HG02610 (cell line): ENCODE results near the gene GGA2.
A peak's percentile ranks its signal among the peaks of the same experiment; 100 is the strongest.
"Not testable (repeated sequence)": the region's sequence is repeated elsewhere in the genome, so short reads cannot be mapped to it uniquely, and the experiment has no call there.

Experiments
- ATAC-seq: cut with Tn5 transposase; IDR thresholded peaks from one replicate; pipeline ENCODE4 v1.9.1; 2021; ENCODE audit warnings: mild to moderate bottlenecking, moderate library complexity; ENCODE audit not compliant: unreplicated experiment

The GGA2 gene, protein sequence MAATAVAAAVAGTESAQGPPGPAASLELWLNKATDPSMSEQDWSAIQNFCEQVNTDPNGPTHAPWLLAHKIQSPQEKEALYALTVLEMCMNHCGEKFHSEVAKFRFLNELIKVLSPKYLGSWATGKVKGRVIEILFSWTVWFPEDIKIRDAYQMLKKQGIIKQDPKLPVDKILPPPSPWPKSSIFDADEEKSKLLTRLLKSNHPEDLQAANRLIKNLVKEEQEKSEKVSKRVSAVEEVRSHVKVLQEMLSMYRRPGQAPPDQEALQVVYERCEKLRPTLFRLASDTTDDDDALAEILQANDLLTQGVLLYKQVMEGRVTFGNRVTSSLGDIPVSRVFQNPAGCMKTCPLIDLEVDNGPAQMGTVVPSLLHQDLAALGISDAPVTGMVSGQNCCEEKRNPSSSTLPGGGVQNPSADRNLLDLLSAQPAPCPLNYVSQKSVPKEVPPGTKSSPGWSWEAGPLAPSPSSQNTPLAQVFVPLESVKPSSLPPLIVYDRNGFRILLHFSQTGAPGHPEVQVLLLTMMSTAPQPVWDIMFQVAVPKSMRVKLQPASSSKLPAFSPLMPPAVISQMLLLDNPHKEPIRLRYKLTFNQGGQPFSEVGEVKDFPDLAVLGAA

DNA sequence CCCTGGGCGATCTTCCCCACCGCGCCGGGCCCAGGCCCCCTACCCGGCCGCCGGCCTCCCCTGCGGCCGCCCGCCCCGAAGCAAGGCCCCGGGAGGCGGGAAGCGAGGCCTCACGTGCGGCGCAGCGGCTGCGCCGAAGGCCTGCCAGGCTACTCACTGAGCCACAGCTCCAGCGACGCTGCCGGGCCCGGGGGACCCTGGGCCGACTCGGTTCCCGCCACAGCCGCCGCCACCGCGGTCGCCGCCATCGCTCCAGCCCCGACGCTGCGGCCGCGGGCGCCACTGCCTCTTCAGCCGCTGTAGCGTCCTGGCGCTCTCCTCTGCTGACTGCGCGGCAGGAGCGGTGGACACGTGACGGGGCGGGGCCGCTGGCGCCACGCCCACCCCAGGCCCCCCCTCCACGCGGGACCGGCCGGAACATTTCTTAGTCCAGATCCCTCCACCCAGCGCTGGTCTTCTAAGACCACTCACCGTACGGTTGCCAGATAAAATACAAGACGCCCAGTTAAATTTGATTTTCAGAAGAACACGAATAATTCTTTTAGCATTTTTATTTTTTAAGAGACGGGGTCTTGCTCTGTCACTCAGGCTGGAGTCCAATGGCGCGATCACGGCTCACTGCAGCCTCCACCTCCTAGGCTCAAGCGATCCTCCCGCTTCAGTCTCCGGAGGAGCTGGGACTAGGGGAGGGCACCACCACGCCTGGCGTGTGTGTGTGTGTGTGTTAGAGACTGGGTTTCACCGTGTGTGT lies at the start of gene GGA2:
GGA2 (minus strand) TSS at position 331 of the 751 bp plus-strand sequence; CDS start at position 248, 83 bp downstream.
- ATAC-seq: peak; percentile 79

DNA sequence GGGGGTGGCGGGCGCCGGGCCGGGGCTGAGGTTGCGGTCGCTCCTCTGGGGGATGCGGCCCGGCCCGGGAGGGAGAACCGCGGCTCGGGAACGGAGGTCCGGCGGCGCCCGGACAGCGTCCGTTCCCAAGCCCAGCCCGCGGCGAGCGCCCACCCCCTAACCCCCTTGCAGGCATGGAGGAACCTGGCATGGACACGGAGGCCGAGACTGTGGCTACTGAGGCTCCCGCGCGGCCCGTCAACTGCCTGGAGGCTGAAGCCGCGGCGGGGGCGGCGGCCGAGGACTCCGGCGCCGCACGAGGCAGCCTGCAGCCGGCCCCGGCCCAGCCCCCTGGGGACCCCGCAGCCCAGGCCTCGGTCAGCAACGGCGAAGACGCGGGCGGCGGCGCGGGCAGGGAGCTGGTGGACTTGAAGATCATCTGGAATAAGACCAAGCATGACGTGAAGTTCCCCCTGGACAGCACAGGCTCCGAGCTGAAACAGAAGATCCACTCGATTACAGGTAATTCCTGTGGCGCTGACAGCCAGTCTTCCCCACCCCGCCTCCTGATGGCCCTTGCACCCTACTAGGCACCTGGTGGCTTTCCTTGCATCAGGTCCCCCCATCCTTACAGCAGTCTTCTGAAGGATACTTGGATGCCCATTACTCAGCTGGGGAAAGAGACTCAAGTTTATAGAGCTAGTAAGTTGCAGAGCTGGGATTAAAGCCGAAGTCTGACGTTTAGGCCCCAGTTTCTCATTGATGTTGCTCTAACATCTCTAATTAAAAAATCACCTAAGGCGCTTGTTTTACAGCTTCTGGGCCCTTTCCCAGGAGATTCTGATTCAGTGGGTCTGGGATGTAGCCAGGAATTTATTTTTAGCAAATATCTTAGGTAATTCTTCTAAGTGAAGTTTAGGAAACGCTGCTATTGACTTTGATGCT lies 47.7 kb upstream of the GGA2 start:
- ATAC-seq: no peak

DNA sequence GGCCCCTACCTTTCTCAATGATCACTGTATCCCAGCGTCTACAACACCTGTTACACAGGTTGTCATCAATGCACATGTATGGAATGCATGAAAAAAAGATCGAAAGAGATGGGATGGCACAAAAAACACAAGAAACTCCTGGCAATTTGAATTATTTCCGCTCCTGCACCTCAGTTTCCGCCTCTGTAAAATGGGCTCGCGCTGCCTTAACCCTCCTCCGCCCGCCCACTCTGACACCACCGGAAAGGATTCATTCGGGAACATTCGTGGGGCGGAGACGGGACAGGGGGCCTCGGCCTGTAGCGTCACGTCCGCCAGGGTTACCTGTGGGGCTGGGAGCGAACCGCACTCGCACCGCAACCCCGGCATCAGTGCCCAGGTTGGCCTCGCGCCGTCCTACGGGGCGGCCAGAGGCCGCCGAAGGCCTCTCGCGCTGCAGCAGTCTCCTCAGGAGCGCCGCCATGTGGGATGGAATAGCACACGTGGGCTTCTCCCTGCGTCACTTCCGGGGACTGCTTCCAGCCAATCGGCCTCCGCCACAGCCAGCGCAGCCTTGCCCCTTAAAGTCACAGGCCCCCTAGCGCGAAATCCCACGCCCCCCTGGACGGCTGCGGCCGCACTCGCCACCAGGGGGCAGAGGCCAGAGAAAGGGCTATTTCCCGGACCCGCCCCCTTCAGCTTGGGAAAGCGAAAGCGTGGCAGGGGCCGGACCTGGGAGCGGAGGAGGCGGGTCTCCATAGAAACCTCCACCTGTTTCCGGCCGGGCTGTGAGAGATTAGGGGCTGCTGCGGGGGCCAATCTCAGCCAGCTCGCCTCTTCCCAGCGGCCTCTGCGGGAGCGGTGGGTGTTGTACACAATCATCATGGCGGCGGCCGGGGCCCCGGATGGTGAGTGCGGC lies 46.8 kb upstream of the GGA2 start, which contains the start of the genes EARS2 and UBFD1:
EARS2 (minus strand) TSS at position 470 of the 898 bp plus-strand sequence; CDS start at position 463, 7 bp downstream.
UBFD1 (plus strand) TSS at position 847 of the 898 bp plus-strand sequence; CDS start at position 863, 16 bp downstream.
- ATAC-seq: peak; percentile 92

DNA sequence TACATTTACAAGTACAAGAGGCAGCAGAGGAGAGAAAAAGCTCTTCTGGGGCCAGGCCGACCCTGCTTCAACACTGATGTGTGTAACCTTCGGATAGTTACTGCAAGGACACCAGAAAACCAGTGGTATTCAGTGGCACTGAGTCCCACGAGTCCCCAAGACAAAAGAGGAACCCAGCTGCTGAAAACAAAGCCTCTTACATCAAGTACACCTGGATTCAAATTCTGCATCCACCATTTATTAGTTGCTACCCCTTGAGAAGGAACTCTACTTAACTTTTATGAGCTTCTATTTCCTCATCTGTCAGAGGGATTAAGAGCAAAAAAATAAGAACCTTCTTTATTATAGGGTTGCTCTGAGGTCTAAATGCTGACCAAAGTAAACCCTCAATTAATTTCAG lies 44.2 kb upstream of the GGA2 start:
- ATAC-seq: no peak

DNA sequence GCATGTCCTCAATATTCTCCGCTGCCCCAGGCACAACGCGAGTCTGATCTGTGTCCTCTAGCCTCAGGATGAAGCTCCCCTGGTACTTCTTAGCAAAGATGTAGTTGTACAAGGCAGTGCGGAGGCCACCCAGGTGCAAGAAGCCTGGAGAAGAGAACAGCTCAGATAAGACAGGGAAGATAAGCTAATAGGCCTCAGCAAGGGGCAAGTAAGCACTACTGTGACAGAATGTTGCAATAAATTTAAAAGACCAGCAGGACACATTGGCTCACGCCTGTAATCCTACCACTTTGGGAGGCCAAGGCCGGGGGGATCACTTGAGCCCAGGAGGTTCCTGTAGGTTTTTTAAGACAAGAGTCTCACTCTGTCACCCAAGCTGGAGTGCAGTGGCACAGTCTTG lies 41.9 kb upstream of the GGA2 start:
- ATAC-seq: no peak

DNA sequence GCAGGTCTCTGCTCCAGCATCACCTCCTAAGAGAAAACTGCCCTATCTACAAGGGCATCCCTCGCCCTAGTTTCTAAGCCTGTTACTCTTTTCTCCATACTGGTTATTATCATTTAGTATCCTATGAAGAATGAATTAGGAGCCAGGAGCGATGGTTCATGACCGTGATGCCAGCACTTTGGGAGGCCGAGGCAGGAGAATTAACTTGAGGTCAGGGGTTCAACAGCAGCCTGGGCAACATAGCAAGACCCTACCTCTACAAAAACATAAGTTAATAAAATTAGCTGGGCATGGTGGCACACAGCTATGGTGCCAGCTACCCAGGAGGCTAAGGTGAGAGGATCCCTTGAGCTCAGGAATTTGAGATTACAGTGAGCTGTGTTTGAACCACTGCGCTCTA lies 39.6 kb upstream of the GGA2 start:
- ATAC-seq: no peak

DNA sequence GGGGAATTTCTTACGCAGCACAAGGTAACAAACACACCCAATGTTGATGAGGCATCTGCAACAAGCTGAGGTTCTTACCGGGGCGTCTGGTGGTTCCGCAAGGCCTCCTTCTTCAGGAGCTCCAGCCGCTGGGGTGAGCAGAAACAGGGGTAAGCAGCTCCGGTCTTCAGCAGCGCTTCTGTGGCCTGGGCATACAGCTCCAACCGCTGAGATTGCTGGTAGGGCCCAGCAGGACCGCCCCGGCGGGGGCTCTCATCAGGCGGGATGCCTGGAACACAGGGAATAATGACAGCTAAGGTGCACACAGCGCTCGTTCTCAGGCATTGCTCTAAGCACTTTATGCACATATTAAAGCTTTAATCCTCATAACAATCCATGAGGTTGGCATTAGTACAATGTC lies 34.1 kb upstream of the GGA2 start:
- no peak for ATAC-seq

DNA sequence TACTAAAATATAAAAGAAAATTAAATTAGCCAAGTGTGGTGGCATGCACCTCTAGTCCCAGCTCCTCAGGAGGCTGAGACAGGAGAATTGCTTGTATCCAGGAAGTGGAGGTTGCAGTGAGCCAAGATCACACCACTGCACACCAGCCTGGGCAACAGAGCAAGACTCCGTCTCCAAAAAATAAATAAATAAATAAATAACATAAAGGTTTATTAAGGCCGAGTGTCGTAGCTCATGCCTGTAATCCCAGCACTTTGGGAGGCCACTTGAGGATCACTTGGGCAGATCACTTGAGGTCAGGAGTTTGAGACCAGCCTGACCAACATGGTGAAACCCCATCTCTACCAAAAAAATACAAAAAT lies 30.5 kb upstream of the GGA2 start:
- not testable (repeated sequence) for ATAC-seq

DNA sequence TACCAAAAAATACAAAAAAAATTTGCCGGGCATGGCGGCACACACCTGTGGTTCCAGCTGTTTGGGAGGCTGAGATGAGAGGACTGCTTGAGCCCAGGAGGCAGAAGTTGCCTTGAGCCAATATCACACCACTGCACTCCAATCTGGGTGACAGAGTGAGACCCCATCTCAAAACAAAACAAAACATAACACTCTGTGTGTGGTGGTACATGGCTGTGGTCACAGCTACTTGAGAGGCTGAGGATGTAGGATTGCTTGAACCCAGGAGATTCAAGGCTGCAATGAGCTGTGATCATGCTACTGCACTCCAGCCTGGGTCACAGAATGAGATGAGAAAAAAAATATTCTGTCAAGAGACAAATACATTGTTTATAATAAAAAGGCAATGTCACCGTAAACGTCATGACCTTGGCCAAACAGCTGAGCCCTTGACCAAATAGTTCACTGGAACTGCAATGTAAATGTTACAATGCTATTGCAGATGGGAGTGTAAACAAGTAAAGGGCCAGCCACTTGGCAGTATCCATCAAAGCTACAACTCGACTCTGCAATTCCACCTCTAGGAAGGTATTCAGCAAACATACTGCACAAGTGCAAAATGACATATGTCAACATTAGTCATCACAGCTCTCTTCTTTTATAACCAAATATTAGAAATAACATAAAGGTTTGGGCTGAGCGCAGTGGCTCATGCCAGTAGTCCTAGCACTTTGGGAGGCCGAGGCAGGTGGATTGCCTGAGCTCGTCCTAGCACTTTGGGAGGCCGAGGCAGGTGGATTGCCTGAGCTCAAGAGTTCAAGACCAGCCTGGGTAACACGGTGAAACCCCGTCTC lies 29.9 kb upstream of the GGA2 start:
- no peak for ATAC-seq

DNA sequence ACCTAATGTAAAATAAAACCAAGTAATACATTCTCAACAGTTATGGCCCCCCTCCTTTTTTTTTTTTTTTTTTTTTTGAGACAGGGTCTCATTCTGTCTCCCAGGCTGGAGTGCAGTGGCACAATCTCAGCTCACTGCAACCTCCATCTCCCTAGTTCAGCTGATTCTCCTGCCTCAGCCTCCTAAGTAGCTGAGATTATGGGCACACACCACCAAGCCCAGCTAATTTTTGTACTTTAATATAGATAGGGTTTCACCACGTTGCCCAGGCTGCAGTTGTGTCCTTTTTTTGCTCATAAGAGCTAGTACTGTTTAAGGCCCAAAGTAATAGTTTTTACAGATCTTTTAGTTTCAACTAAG lies 28.6 kb upstream of the GGA2 start:
- ATAC-seq: no peak

DNA sequence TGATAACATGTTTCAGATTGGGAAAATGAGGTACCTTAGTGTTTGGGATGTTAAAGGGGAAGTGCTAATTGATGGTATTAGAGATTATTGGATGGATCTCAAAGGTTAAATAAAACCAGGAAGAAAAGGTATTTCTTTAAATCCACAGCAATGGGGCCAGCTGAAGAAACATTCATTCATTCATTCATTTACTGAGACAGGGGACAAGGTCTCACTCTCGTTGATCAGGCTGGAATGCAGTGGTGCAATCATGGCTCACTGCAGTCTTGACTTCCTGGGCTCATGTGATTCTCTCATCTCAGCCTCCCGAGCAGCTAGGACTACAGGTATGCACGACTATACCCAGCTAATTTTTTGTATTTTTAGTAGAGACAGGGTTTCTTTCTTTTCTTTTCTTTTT lies 27.1 kb upstream of the GGA2 start:
- no peak for ATAC-seq

DNA sequence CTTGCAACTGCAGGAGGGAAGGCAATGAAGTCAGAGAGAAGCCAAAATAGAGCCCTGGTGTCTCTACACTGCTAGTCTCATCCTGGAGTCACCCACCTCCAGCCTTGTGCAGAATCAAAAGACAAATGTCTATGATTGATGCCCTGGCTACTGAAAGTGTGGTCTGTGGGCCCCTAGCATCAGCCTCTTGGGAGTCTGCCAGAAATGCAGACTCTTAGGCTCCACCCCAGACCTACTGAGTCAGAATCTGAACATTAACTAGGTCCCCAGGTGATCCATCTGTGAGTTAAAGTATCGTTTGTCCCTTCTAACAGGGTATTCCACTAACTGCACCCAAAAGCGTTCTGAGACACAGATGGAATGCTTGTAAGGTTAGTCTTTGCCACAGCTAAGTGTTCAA lies 25.6 kb upstream of the GGA2 start:
- ATAC-seq: no peak

DNA sequence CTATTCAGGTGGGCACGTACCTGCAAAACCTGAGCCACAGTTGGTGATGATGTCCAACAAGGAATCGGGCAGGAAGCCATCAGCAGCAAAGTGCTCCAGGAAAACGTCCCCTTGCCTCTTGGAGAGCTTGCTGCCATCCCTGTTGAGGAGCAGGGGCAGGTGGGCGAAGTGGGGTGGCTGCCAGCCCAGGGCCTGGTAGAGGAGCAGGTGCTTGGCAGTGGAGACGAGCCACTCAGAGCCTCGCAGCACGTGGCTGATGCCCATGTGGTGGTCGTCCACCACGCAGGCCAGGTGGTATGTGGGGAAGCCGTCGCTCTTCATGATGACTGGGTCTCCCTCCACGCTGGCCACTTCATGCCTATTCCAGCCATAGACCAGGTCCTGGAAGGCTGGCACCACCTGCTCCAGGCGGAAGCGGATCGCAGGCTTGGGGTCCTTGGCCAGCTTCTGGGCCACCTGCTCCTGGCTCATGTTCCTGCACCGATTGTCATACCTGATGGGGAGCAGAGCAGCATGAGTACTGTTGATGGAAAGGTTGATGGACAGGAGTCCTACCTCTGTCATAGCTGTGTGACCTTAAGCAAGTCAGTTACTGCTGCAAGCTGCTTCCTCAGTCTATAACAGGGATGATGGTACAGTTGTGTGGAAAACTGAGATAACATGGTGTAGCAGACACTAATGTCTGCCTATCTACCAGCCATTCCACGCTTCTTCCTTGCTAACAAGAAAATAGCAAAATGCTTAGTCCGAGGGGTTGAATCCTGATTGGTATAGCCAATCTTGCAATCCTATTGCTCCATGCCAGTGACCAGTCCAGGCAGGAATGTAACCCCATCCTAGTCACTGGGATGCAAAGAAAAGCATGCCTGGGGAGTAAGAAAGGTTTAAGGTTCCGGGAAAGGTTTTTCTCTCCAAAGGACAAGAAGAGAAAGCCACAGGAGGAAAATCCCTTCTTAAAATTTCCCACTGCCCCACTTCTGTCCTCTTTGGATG lies 24.9 kb upstream of the GGA2 start:
- ATAC-seq: no peak

DNA sequence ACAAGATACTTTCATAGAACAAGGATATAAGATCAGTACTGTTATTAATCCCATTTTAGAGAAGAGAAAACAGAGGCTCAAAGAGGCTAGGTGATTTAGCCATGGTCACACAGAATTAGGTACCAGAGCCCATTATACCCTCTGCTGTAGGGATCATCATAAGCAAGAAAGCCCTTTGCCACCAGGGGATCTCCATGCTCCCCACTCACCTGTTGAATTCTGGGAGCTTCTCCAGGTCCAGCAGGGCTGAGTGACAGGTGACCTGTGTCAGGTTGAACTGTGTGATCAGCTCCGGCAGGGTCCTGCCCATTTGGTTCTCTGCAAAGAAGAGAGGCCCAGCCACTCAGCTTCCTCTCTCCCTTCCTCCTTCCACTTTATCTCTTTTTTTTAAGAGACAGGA lies 22.2 kb upstream of the GGA2 start:
- no peak for ATAC-seq

DNA sequence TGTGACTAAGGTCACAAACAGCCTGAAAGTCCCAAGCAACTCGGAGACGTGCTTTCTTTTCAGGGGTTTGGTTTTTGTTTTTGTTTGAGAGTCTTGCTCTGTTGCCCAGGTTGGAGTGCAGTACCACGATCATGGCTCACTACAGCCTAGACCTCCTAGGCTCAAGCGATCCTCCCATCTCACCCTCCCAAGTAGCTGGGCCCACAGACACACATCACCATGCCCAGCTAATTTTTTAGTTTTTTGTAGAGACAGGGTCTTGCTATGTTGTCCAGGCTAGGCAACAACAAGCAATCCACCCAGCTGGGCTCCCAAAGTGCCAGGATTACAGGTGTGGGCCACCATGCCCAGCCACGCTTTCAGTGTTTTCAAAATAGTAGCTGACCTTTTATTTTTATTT lies 19.8 kb upstream of the GGA2 start:
- no peak for ATAC-seq

DNA sequence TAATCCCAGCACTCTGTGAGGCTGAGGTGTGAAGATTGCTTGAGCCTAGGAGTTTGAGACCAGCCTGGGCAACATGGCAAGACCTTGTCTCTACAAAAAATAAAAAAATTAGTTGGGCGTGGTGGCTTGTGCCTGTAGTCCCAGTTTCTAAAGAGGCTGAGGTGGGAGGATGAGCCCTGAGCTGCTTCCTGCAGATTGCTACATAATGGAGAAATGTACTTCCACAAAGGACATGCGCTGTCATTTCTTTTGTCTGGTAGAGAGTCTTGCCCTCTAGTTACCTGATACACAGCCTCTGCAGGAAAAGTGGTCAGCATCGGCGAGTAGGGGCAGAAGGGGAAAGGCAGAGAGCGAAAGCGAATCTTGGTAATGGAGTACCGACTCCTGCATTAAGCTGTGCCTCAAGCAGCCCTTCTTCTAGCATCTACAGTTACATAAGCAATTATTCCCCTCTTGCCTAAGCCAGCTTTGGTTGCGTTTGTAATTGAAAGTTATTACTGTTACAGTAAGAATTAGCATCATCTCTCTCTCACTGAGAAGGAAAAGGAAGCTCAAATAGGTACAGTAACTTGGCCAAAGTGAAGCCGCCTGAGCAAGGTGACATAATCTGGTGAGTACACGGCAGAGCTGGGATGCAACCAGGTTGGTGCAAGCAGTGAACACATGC lies 18.5 kb upstream of the GGA2 start:
- no peak for ATAC-seq
